Measurements from ENCODE around the gene PTK6.
"Not testable (repeated sequence)": the region's sequence is repeated elsewhere in the genome, so short reads cannot be mapped to it uniquely, and the experiment has no call there.

The PTK6 gene

DNA sequence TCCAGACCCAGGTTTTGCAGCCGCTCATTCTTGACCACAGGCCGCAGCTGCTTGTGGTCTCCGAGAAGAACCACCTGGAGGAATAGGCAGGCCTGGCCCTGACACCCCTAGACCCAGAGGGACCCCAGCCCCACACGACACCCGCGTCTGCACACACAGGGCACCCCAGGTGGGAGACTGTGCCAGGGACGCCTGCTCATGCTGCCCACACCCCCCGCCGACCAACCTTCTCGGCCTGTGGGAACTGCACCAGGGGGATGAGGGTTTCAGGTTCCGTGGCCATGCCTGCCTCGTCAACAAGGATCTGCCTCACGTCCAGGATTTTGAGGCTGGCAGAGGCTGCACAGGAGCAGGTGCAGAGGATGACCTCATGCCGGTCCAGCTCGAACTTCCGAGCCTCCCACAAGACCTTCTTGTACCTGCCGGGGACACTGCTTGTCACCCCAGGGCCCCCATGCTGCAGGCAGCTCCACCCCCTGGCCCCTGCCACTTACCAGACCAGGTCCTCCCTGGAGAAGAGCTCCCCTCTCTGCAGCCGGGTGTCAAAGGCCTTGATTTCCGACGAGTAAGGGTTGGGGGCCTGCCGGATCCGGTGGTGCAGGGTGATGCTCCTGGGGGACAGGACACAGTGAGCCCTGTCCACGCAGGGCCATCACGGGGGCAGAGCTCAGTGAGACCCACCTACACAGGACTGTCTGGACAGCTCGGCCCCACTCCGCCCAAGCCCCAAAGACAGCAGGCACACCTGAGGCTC is 23.9 kb upstream of the PTK6 start:
- no peak for TF ChIP-seq EZH2 (IDR thresholded peaks at IDR 0.05; ENCODE audit: borderline replicate concordance, low read length)
- TF ChIP-seq, protein P1, sequence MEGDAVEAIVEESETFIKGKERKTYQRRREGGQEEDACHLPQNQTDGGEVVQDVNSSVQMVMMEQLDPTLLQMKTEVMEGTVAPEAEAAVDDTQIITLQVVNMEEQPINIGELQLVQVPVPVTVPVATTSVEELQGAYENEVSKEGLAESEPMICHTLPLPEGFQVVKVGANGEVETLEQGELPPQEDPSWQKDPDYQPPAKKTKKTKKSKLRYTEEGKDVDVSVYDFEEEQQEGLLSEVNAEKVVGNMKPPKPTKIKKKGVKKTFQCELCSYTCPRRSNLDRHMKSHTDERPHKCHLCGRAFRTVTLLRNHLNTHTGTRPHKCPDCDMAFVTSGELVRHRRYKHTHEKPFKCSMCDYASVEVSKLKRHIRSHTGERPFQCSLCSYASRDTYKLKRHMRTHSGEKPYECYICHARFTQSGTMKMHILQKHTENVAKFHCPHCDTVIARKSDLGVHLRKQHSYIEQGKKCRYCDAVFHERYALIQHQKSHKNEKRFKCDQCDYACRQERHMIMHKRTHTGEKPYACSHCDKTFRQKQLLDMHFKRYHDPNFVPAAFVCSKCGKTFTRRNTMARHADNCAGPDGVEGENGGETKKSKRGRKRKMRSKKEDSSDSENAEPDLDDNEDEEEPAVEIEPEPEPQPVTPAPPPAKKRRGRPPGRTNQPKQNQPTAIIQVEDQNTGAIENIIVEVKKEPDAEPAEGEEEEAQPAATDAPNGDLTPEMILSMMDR (IDR thresholded peaks at IDR 0.05; ENCODE audit: low read length) = no peak
- H3K4me3 ChIP-seq (ENCODE audit: low read depth, low read length, poor library complexity, severe bottlenecking) = no peak overlapping the region
- no peak overlapping the region for H3K27ac ChIP-seq (ENCODE audit: low read depth, low read length, poor library complexity, severe bottlenecking)
- H3F3A ChIP-seq (ENCODE audit: insufficient read depth, low read length) = no peaks in the 10 kb centered on the region
- H2AFZ ChIP-seq (ENCODE audit: low read length) = no peak overlapping the region
- no peaks in the 10 kb centered on the region for H3K4me1 ChIP-seq (ENCODE audit: insufficient read depth, low read length, severe bottlenecking)
- H3K79me2 ChIP-seq (ENCODE audit: insufficient read depth, low read length) = no peaks in the 10 kb centered on the region
- H3K27me3 ChIP-seq (ENCODE audit: insufficient read depth, low read length) = 0 out of 2 replicates have a peak, but pooled peaks cover 6% of the 10 kb centered on the region
- no peaks in the 10 kb centered on the region for H4K20me1 ChIP-seq (ENCODE audit: insufficient read depth, low read length)
- no peaks in the 10 kb centered on the region for H3K9me2 ChIP-seq (ENCODE audit: low read depth, low read length)
- H3K9ac ChIP-seq (ENCODE audit: low read length) = no peak overlapping the region
- no peaks in the 10 kb centered on the region for H3K36me3 ChIP-seq (ENCODE audit: insufficient read depth, low read length)
- no peaks in the 10 kb centered on the region for H3K9me3 ChIP-seq (ENCODE audit: low read length)
- no peak overlapping the region for H3K4me2 ChIP-seq (ENCODE audit: low read length)

DNA sequence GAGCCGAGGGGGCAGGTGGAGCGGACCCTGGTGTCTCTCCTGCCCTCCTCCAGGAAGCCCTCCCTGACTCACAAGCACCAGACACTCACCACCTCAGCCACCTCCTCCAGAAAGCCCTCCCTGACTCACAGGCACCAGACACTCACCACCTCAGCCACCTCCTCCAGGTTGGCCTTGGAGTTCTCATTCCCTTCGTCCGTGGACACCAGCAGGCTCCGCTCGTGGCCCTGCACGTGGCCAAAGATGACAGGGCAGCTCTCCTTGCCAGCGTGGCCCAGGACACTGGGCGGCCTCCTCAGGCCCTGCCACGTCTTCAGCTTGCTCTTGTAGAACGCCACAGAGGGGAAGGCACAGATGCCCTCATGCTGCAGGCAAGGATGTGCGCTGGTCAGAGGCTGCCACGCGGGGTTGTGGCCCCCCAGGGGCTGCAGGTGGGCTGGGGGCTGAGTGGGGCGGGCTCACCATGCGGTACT is 23.2 kb upstream of the PTK6 start:
- Histone ChIP-seq H2AFZ (ENCODE audit: low read length) (no peak overlapping the region), H3K4me2 (ENCODE audit: low read length) (no peak overlapping the region), H3K4me3 (ENCODE audit: low read depth, low read length, poor library complexity, severe bottlenecking) (no peak overlapping the region), H3K36me3 (ENCODE audit: insufficient read depth, low read length) (no peaks in the 10 kb centered on the region), H3K4me1 (ENCODE audit: insufficient read depth, low read length, severe bottlenecking) (no peaks in the 10 kb centered on the region), H3K27ac (ENCODE audit: low read depth, low read length, poor library complexity, severe bottlenecking) (no peak overlapping the region), H3K79me2 (ENCODE audit: insufficient read depth, low read length) (no peaks in the 10 kb centered on the region), H3F3A (ENCODE audit: insufficient read depth, low read length) (no peaks in the 10 kb centered on the region), H3K9ac (ENCODE audit: low read length) (no peak overlapping the region), H3K27me3 (ENCODE audit: insufficient read depth, low read length) (0 out of 2 replicates have a peak, but pooled peaks cover 10% of the 10 kb centered on the region), H3K9me2 (ENCODE audit: low read depth, low read length) (no peaks in the 10 kb centered on the region), H3K9me3 (ENCODE audit: low read length) (no peaks in the 10 kb centered on the region), H4K20me1 (ENCODE audit: insufficient read depth, low read length) (no peaks in the 10 kb centered on the region)
- no peak for TF ChIP-seq EZH2 (IDR thresholded peaks at IDR 0.05; ENCODE audit: borderline replicate concordance, low read length)
- TF ChIP-seq, protein P1 (IDR thresholded peaks at IDR 0.05; ENCODE audit: low read length) = no peak

DNA sequence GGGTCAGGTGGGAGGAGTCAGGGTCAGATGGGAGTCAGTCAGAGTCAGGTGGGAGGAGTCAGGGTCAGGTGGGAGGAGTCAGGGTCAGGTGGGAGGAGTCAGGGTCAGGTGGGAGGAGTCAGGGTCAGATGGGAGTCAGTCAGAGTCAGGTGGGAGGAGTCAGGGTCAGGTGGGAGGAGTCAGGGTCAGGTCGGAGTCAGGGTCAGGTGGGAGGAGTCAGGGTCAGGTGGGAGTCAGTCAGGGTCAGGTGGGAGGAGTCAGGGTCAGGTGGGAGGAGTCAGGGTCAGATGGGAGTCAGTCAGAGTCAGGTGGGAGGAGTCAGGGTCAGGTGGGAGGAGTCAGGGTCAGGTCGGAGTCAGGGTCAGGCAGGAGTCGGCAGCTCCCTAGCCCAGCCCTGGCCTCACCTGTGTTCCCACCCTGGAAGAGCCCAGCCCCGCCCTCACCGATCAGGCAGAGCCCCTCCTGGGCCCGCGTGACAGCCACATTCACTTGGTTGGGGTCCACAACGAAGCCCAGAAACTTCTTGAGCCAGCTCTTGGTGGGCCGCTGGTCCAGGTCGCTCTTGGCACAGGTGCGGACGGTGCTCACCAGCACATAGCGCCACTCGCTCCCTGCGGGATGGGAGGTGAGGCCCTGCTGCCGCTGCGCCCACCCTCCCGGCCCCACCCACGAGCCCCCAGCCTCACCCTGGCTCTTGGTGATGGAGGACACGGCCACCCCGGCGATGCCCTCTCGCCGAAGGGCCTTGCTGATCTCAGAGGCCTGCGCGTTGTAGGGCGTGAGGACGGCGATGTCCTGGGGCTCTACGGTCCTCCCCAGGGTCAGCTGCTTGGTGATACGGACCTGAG is 22.5 kb upstream of the PTK6 start:
- H3K9me2 ChIP-seq (ENCODE audit: low read depth, low read length); H3K27me3 ChIP-seq (ENCODE audit: insufficient read depth, low read length); H3F3A ChIP-seq (ENCODE audit: insufficient read depth, low read length); H3K9me3 ChIP-seq (ENCODE audit: low read length); H3K4me1 ChIP-seq (ENCODE audit: insufficient read depth, low read length, severe bottlenecking); H3K4me3 ChIP-seq (ENCODE audit: low read depth, low read length, poor library complexity, severe bottlenecking); H3K4me2 ChIP-seq (ENCODE audit: low read length); H3K36me3 ChIP-seq (ENCODE audit: insufficient read depth, low read length); H3K27ac ChIP-seq (ENCODE audit: low read depth, low read length, poor library complexity, severe bottlenecking); H2AFZ ChIP-seq (ENCODE audit: low read length); H3K79me2 ChIP-seq (ENCODE audit: insufficient read depth, low read length); H3K9ac ChIP-seq (ENCODE audit: low read length); H4K20me1 ChIP-seq (ENCODE audit: insufficient read depth, low read length): not testable (repeated sequence)
